H1 (cell line): ENCODE measurements around the gene AQP4. TPM values are rescaled to one million over a fixed set of nuclear protein-coding genes. Genes with fewer than 3 reads are reported as not detected.

ENCODE experiments used
- ATF2 ChIP-seq: IDR thresholded peaks from 2 replicates; pipeline ENCODE4 v1.6.1; 2012; ENCODE audit warnings: low read length, inconsistent platforms
- CTBP2 ChIP-seq: IDR thresholded peaks from 2 replicates; pipeline ENCODE4 v1.7.0; 2011; ENCODE audit warnings: borderline replicate concordance, mild to moderate bottlenecking, moderate library complexity, mixed read lengths, low read length; ENCODE audit not compliant: insufficient read depth, insufficient read length
- RAD21 ChIP-seq, 2 experiments: IDR thresholded peaks in 1 of 2; conservative IDR thresholded peaks in 1 of 2; 2 replicates each; pipeline ENCODE4 v1.6.1; 2011; ENCODE audit warnings: low read depth in 2 of 2, low read length in 2 of 2, improper control_type of control experiment in 1 of 2, inconsistent platforms in 1 of 2, mild to moderate bottlenecking in 1 of 2, moderate library complexity in 1 of 2
- polyA plus RNA-seq, 7 experiments: library from polyadenylated mRNA; depleted of rRNA in 3 of 7; stranded (reverse) in 5 of 7; unstranded in 2 of 7; fragments of >200 nt in 5 of 7; fragments of 200-250 nt in 2 of 7; gene quantifications; 1 replicate in 5 of 7; 2 replicates in 1 of 7; 4 replicates in 1 of 7; pipeline versions ENCODE4 v1.2.1 to v1.2.3, GENCODE V29; 2011 to 2013; ENCODE audit warnings: missing spikeins in 2 of 7, mixed read lengths in 2 of 7
- total RNA-seq: library from RNA; stranded (reverse); fragmentation: NEBNext Ultra II Directional; extraction: Animal tissue kit (Norgen Biotek cat#: 25700); gene quantifications from 2 replicates; pipeline ENCODE4 v1.2.1, GENCODE V29; 2021

The AQP4 gene
- total and polyA plus RNA-seq, 2 of the 8 experiments (the other 6 are each of a cell fraction or from before 2014, with no cell fraction given), result 2.2 to 2.8 TPM

- TF ChIP-seq RAD21 (IDR thresholded peaks at IDR 0.05 in 1 of 2, conservative IDR thresholded peaks at IDR 0.05 in 1 of 2; ENCODE audit: low read depth in 2 of 2, low read length in 2 of 2), result no peak
- no peak for TF ChIP-seq CTBP2
- TF ChIP-seq ATF2, result no peak
These were observed 9.6 kb upstream of the AQP4 start (continued) for GRCh38 chr18:26875040-26875654.
